CMK (cell line): ENCODE measurements around the gene NAA80.
"Not testable (repeated sequence)": the region's sequence is repeated elsewhere in the genome, so short reads cannot be mapped to it uniquely, and the experiment has no call there.

Experiments
- DNase-seq: peaks from one replicate; pipeline ENCODE4 v3.0.0-alpha.2; 2010; ENCODE audit warnings: low read depth

NAA80 gene

GRCh38 chr3:50314342-50314741, 15.1 kb upstream of the NAA80 start:
- DNase-seq = no peak

DNA sequence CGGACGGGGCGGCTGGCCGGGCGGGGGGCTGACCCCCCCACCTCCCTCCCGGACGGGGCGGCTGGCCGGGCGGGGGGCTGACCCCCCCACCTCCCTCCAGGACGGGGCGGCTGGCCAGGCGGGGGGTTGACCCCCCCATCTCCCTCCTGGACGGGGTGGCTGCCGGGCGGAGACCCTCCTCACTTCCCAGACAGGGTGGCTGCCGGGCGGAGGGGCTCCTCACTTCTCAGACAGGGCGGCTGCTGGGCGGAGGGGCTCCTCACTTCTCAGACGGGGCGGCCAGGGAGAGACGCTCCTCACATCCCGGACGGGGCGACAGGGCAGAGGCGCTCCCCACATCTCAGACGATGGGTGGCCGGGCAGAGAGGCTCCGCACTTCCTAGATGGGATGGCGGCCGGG, 12.8 kb upstream of the NAA80 start:
- DNase-seq = not testable (repeated sequence)

GRCh38 chr3:50304601-50305000, 5.4 kb upstream of the NAA80 start:
- no peak for DNase-seq

- no peak for DNase-seq
These were observed 4.0 kb upstream of the NAA80 start, which contains the start of gene HYAL1 for GRCh38 chr3:50303013-50303815. TSS of gene HYAL1 (minus strand) at chr3:50303574. CDS start at chr3:50302956, 618 bp downstream.

DNA sequence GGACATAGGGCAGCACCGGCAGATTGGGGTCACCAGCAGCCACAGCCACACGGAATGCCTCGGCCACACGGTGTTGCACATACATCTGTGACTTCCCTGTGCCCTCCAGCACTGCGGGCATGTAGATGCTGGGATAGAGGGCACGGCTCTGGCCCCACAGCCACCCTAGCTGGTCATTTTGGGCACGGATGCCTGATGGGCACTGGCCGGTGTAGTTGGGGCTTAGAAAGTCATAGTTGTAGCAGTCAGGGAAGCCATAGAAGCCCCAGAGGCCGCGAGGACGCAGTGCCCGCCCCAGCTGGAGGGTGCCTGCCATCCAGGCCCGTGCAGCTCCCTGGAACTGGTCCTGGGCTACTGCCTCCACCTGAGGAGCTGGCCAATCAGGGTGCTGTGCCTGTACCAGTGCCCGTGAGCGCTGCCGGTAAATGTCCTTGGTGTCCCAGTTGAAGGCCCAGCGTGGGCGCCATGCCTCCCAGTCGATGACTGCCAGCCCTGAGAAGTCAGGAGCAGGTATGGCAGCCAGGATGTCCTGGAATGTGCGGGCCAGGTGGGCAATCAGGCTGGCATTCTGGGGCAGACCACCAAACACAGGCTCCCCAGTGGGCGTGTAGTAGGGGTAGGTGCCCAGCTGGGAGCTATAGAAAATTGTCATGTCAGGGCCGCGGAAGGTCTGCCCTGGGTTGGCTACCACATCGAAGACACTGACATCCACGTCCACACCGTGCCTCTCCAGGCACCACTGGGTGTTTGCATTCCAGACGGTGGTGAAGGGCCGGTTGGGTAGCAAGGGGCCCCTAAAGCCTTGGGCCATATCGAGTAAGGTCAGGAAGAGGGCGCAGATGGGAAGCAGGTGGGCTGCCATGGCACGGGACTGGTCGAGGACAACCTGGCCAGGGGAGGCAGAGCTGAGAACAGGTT, 3.1 kb upstream of the NAA80 start:
- no peak for DNase-seq

DNA sequence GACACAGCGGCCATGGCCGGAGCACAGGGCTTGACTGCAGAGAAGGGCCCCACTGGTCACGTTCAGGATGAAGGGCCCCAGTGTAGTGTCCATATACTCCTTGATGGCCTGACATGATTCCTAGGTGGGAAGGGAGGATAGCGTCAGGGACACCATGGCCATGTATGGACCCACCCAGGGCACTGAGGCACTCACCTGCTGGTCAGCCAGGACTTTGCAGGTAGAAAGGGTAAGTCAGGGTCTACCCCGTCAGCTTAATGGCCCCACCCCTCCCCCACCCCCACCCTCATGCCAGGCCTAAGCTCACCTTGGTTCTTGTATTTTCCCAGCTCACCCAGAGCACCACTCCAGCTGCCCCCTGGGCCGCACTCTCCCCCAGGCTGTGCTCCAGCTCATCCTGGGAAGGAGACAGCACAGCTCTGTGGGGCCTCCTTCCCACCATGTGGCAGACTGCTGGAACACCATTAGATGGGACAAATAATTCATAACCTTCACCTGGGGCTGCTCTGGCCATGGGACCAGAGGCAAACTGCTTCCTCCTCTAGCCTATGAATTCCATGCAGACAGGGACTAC, 1.6 kb upstream of the NAA80 start:
- DNase-seq = no peak

- DNase-seq = no peak
These were observed 900 bp upstream of the NAA80 start for GRCh38 chr3:50299929-50300680.

DNA sequence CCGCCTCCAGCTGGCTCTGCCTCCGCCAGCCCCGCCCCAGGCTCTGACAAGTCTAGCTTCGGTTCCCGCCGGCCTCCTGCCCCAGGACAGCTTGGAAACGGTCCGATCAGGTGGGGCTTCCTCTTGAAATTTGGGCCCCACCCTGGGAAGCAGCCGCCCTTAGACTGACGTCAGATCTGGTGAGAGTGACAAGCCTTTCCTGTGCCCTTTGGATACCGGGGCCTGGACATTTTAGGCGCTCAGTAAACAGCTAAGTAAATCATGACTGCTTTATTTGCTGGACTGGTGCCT, 378 bp upstream of the NAA80 start:
- no peak for DNase-seq

DNA sequence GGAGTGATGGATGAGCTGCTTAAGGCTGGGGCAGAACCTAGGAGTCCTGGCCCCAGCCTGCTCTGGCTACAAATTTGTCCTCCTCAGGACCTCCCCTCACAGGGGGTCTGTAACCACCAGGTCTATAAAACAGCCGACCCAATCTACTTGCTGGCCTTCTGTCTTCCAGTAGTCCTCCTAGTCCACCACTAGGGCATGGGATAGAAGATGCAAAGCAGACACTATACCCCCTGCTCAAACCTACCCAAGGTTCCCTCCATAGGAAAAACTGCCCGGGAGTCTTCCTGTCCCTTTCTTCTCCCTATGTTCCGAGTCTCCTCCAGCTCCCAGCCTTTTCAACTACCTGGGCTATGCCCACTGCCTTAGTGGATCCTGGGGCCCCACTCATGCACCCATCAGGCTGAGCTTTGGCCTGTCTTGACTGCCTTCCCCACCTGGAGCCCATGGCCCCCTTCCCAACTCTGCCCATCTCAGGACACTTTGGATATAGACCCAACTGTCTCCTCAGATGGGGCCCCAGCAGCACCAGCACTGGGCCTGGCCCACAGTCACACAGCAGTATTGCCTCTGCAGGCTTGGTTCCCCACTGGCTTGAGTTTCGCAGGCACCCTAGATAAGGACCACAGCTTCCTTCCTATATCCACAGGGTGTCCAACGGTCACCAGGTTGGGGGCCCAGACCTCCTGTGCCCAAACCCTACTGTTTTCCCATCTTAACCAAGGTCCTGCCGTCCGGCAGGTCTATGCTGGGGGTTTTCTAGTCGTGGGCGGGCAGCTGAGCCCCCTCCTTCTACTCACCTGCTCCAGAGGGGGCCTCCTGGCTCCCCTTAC, 1.1 kb downstream of the NAA80 start:
- DNase-seq = peak; percentile 66

DNA sequence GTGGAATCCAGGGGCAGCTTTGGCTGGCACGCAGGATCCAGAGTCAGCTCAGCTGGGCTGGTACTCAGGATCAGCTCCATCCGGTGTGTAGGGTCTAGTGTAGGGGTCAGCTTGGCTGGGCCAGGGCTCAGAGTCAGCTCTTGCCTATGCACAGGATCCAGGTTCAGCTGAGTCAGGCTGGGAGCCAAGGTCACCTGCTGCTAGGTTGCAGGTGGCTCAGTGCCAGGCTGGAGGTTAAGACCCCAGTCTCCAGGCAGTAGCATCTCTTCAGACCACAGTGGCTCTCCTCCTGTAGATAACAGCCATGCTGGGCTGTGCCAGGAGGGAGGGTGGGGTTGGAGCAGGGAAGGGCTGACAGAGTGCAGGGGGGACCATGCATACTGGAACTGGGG, 1.8 kb downstream of the NAA80 start:
- no peak for DNase-seq

DNA sequence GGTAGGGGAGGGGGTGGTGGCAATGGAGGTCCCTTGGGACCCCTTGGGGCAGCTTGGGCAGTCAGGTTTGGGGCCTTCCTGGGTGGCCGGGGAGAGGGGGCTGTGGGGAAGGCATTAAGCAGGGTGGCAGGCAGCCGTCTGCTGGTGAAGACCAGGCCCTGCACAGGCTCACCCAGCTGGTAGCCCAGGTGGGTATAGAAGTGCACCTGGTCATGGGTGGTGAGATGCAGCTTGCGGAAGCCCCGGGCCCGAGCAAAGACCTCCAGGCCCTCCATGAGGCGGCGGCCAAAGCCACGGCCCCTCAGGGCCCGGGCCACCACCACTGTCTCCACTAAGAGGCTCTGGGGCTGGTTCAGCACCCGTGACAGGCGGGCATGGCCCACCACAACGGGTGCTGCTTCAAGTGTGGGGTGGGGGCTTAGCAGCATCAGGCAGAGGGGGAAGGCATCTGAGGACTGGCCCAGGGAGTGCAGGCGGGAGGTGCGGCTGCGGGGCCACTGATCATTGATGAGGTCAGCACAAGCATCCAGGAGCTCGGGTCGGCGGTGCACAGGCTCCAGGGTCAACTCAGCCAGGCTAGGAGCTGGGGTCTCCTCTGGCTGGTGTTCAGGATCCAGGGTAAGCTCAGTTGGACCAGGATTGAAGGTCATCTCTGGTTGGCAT, 2.4 kb downstream of the NAA80 start:
- no peak for DNase-seq

- DNase-seq = no peak
These were observed 3.4 kb downstream of the NAA80 start for GRCh38 chr3:50295553-50296431.

DNA sequence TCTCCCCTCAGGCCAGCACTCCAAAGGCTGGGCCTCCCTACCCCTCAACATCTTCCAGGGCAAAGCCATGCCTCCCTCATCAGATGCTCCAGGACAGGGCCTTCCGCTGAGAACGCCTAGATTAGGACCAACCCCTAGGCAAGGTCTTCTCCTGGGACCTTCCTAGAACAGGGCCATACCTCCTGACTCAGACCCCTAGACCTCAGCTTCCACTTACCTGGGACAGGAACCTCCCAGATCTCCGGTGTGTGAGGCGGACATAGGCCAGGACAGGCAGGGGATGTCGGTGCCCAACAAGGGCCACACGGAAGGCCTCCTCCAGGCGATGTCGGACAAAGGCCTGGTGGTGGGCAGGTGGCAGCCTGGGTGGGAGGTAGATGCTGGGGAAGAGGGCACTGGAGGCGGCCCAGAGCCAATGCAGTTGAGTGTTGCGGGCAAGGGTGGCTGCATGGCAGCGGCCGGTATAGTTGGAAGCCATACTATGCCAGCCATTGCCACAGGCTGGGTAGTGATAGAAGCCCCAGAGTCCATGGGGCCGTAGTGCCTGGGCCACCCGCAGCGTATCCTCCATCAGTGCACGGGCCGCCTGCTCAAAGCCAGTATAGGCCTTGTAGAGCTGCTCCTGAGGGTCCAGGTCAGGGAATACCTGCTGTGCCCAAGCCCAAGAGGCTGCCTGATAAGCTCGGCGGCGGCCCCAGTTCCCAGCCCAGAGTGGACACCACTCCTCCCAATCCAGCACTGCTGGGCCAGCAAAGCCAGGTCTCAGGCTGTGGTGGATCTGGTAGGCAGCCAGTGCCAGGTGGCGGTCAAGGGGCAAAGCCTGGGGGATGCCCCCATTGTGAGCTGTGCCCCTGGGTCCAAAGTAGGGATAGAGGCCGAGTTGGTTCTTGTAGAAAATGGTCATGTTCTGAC, 4.5 kb downstream of the NAA80 start:
- DNase-seq = no peak

DNA sequence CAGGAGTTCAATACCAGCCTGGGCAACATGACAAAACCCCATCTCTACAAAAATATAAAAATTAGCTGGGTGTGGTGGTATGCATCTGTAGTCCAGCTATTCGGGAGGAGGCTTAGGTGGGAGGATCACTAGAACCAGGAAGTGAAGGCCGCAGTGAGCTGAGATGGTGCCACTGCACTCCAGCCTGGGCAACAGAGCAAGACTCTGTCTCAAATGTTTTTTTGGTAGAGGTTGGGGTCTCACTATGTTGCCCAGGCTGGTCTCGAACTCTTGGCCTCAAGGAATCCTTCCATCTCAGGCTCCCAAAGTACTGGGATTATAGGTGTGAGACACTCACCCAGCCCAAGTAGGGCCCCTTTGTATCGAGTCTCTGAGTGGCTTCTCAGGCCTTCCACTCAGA, 5.1 kb downstream of the NAA80 start:
- DNase-seq = no peak

DNA sequence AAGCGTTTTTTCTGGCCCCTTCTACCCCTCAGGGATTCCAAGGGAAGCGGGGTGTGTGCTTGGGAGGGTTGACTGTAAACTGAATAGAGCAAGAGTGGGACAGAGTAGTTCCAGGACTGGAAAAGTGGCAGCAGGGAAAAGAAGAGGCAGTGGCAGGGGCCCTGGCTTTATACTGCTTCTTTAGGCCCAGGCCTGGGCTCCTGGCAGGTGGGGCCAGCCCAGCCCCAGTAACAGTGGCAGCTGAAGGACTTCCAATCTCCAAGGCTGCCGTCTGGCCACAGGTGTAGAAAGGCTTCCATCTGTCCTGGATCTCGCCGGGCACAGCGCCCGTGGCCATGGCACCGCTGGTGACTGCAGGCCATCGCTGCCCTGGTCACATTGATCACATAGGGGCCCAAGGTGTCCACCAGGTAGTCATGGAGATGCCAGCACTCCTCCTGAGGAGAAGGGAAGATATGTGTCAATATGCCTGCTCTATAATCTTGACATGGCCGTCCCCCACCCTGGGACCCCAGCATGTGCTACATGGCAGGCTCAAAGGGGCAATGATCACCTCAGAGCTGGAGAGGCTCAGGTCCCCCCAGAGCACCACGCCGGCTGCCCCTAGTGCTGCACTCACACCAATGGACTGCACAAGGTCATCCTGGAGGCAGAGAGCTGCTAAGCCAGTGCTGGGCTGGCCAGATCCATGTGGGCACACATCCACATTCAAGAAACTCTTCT, 6.0 kb downstream of the NAA80 start:
- DNase-seq = no peak

DNA sequence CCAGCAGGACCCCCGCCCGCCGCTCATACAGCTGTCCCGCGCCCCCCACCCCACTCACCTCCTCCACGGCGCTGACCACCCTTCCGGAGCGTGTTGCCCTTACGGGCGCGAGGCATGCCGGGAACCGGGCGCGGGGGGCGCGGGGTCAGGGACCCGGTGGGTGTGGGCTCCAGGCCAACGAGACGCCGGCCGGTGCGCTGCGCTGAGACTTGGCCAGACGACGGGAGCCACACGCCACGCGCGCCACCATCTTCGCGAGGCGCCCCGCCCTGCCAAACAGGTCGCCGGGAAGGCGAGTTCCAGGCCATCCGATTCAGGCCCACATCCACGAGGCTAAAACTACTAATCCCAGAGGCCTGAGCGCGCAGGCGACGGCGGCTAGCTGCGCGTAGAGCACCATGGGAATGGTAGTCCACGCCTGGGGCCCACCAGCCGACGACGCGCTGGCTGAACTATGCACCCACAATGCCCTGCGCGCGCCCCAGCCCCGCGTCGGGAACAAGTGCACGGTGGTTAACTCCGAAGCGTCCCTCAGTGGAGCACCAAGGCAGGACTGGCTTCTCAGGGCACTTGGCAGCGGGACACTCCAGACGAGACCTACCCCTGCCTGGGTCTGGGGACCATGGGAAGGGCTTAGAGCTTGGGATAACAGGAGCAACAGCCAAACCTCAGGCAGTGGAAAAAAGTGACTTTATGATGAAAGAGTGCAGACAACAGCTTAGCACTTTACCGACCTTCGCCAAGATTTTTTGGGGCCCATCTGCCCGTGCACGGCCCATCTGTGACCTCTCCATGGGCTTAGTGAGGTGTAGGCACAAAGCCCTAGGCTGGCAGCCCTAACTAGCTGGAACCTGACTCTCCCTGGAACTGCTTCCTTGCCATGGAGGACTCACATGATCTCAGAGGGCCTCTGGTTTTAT, 6.8 kb downstream of the NAA80 start, which contains the start of gene IFRD2:
TSS of gene IFRD2 (minus strand) at position 271 of the 920 bp plus-strand sequence. CDS start at position 116, 155 bp downstream.
- peak; percentile 95 for DNase-seq

DNA sequence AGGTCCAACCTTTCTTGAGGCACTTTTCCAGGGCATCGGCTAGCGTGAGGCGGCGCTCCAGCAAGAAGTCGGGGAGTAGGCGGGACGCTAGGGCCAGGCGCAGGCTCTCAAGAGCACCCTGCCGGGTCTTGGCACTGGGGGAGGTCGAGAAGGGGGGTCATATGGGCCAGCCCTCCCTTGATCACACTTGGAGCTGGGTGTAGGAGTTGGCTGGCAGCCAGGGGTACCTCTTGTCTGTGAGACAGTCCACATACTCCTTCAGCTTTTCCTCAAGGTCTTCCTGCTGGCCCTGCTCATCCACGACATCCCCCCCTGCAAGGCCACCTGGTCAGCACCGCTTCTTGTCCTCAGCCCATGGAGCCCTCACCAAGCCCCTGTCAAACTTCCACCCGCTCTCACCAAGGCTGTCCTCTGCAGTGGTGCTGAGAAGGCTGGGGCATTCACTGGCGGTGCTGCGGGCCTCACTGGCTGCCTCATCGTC, 9.0 kb downstream of the NAA80 start:
- no peak for DNase-seq
